Activated CD8-positive, alpha-beta T cell treated with anti-CD3 and anti-CD28 coated beads for 36 hours (primary cell): Measurements from ENCODE around the gene LINC01488. TPM values are rescaled to one million over a fixed set of nuclear protein-coding genes. Genes with fewer than 3 reads are reported as not detected.

ENCODE experiments used
- ATAC-seq: fragments of 200-7000 bp; cut with Tn5 transposase; one replicate; pipeline ENCODE4 v1.10.0; 2021; ENCODE audit warnings: mild to moderate bottlenecking, moderate library complexity
- CTCF ChIA-PET: fragments of 350-600 bp; sonication (Branson Sonifier 250); formaldehyde crosslinking; loops from one replicate; lab custom pipeline; 2021; ENCODE audit warnings: antibody characterized with exemption; lab: Charles Lee
- POLR2A ChIA-PET: fragments of 350-600 bp; sonication (Branson Sonifier 250); formaldehyde crosslinking; loops from one replicate; lab custom pipeline; 2021; ENCODE audit warnings: antibody characterized with exemption; lab: Charles Lee
- DNase-seq: peaks from one replicate; pipeline ENCODE4 v3.0.0-alpha.2; 2020
- H3K27ac Mint-ChIP-seq: one replicate; pipeline ENCODE4 v1.8.0; 2021; ENCODE audit warnings: mild to moderate bottlenecking, mixed read lengths
- H3K27me3 Mint-ChIP-seq: one replicate; pipeline ENCODE4 v1.8.0; 2021; ENCODE audit warnings: mixed read lengths
- H3K36me3 Mint-ChIP-seq: one replicate; pipeline ENCODE4 v1.8.0; 2021; ENCODE audit warnings: low read depth, mixed read lengths
- H3K4me1 Mint-ChIP-seq: one replicate; pipeline ENCODE4 v1.8.0; 2021; ENCODE audit warnings: low read depth, mixed read lengths
- H3K4me3 Mint-ChIP-seq: one replicate; pipeline ENCODE4 v1.8.0; 2021; ENCODE audit warnings: mild to moderate bottlenecking, moderate library complexity, mixed read lengths
- H3K9me3 Mint-ChIP-seq: one replicate; pipeline ENCODE4 v1.8.0; 2021; ENCODE audit warnings: mixed read lengths
- intact Hi-C: fragments of 100-400 bp; cut with micrococcal nuclease; formaldehyde crosslinking; loops from one replicate; pipeline ENCODE4 v1.10.0; 2022
- total RNA-seq, 2 experiments: library from RNA; stranded (reverse); gene quantifications; one replicate each; pipeline ENCODE4 v1.2.3, GENCODE V29; 2021
- TF ChIP-seq, protein P1 (sequence below): fragments of 200-600 bp; IDR thresholded peaks from one replicate; pipeline ENCODE4 v1.8.0; 2022; ENCODE audit warnings: antibody characterized with exemption, mild to moderate bottlenecking

LINC01488 gene
- total RNA-seq, 2 experiments from 2014 or later, result not detected

DNA sequence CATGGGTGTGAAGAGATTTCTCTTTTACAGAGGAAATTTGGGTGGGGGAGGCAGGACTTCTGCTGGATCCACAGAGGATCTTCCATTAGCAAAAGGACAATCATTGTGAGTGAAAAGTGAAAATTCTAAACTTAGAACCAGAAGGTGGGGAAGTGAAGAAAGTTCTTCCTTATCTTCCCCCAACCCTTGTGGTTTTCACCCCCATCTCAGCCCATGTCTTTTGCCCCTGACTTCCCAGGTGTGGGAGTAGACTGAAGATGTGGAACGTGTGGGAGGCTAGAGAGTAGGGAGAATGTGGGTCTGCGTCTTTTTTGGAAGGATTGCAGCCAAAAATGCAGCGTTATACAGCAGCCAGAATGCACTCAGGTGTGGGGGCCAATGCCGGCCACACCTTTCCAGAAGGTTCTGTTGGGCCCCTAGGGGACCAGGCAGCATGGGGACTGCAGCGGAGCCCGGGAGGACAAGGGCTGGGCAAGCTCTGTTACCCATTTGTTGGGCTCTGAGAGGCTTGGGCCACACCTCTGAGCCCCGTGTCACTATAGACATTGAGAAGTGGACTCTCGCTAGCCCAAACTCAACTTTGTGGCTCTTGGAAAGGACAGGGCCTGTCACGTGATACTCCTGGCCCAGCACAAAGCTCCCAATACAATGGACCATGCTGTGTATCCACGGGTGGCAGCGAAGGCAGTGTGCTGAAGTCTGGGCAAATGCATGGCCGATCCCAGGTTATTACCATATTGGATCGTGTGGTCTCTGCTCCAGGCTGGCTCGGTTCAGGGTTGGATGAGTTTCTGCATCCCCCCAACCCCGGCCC lies 32.8 kb upstream of the LINC01488 start:
- ChIA-PET CTCF (no interaction called here), POLR2A (no interaction called here)
- DNase-seq (no peak), ATAC-seq (no peak)
- intact Hi-C loops, result loop anchor here (10.0 kb wide), 1 partner anchor 154 kb away; the partner anchor contains the start of gene MYEOV
- Mint-ChIP-seq H3K36me3 (no peaks in the 10 kb centered on the region), H3K27ac (no peak overlapping the region), H3K4me3 (no peak overlapping the region), H3K9me3 (peaks cover 1% of the 10 kb centered on the region), H3K4me1 (peaks cover 10% of the 10 kb centered on the region), H3K27me3 (peaks cover 22% of the 10 kb centered on the region)
- TF ChIP-seq, protein P1, sequence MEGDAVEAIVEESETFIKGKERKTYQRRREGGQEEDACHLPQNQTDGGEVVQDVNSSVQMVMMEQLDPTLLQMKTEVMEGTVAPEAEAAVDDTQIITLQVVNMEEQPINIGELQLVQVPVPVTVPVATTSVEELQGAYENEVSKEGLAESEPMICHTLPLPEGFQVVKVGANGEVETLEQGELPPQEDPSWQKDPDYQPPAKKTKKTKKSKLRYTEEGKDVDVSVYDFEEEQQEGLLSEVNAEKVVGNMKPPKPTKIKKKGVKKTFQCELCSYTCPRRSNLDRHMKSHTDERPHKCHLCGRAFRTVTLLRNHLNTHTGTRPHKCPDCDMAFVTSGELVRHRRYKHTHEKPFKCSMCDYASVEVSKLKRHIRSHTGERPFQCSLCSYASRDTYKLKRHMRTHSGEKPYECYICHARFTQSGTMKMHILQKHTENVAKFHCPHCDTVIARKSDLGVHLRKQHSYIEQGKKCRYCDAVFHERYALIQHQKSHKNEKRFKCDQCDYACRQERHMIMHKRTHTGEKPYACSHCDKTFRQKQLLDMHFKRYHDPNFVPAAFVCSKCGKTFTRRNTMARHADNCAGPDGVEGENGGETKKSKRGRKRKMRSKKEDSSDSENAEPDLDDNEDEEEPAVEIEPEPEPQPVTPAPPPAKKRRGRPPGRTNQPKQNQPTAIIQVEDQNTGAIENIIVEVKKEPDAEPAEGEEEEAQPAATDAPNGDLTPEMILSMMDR, result no peak

DNA sequence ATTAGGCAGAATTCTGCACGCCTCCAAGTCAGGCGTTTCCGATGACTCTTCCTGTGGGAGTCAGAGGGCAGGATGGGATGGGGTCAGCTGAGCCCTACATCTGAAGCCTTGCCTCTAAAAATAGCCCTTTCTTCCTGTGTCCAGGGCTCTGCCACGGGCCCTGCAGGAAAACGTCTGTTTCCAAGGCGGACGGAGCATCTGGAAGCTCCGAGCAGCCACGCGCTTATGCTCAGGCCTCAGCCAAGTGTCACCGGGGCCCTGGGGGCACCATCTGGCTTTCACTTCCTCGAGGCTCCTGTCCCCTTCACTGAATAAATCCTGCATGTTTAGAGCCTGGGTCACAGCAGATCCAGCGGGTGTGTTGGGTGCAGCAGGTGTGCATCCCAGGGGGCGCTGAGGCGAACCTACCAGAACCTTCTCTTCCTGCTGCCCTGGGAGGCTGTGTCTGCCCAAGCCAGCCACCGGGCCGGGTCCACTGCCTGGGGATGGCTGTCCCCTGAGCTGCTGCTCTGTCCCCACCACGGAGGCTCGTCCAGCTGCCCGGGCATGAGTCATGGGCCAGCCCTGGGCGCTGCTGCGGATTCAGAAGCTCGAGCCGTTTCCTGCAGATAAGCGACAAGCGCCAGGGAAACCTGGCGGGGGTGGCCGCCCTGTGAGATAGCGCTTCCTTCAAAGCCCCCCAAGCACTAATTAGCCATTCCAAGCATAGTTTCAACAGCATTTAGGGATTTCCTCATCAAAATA lies 32.0 kb upstream of the LINC01488 start:
- ChIA-PET CTCF (no interaction called here), POLR2A (no interaction called here)
- peaks cover 1% of the 10 kb centered on the region for H3K9me3 Mint-ChIP-seq
- intact Hi-C loops, result loop anchor here (10.0 kb wide), 1 partner anchor 155 kb away; the partner anchor contains the start of gene MYEOV
- H3K27me3 Mint-ChIP-seq, result peaks cover 19% of the 10 kb centered on the region
- DNase-seq (no peak), ATAC-seq (no peak)
- no peak overlapping the region for H3K4me3 Mint-ChIP-seq
- TF ChIP-seq, protein P1, result no peak
- H3K36me3 Mint-ChIP-seq, result no peaks in the 10 kb centered on the region
- no peak overlapping the region for H3K27ac Mint-ChIP-seq
- H3K4me1 Mint-ChIP-seq, result peaks cover 2% of the 10 kb centered on the region

DNA sequence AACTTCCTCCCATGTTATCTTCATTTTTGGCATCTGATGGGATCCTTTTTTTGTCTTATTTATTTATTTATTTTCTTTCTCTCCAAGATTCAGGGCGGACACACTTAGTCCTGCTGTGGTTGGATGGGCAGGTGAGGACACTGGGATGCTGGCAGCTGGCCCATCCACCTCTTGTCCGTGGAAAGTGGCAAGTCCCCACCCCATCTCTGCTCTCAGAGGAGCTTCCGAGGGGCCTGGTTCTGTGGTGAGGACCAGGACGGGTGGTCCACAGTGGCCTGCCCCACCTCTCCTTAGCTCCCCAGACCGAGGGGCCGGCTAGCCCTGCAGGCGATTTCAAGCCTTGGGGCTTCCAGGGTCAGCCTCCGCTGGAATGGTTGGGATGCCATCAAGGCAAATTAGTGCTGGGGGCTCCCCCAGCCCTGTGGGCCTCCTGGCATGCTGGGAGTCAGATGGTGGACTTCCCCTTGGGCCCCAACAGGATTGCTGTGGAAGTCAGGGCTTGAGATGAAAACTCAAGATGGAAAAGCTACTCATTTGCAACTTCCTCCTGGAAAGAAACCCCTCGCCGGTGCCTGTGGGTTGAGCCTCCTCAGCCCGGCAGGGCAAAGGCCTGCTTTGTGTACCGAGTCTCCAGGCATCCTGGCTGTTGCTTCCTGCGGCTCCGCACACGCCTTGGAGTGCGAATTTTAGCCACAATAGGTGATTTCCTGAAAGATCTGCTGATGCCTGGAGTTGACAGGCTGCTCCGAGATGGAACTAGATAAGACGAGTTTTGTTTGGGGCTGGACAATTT lies 31.2 kb upstream of the LINC01488 start:
- POLR2A ChIA-PET, result interaction anchor here (1.1 kb wide), 1 partner anchor 18 kb away, joined by 3 read pairs; no protein-coding TSS in a partner anchor
- TF ChIP-seq, protein P1, result no peak
- Mint-ChIP-seq H3K4me1 (peaks cover 2% of the 10 kb centered on the region), H3K4me3 (no peak overlapping the region), H3K9me3 (peaks cover 1% of the 10 kb centered on the region), H3K27ac (no peak overlapping the region), H3K36me3 (no peaks in the 10 kb centered on the region), H3K27me3 (peaks cover 19% of the 10 kb centered on the region)
- CTCF ChIA-PET, result no interaction called here
- no peak for DNase-seq
- intact Hi-C loops, result no loop called here
- no peak for ATAC-seq

DNA sequence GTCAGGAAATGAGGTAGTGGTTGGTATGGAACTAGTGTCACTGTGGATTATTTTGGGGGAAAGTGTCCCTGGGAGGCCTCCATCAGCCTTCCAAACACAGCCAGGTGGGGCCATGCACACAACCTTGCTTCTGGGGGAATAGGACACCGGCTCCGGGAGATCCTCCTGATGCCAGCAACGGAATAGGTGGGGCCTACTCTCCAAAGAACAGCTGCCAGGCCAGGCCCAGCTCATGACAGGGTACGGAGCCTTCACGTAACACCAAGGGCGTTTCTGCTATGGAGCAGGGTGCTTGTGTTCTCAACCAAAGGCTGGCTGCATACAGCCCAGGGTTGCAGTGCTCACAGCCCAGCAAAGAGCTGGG lies 30.6 kb upstream of the LINC01488 start:
- intact Hi-C loops, result no loop called here
- TF ChIP-seq, protein P1, result no peak

More for the DNA sequence above, 30.6 kb upstream of the LINC01488 start:
- H3K4me3 Mint-ChIP-seq, result no peak overlapping the region
- CTCF ChIA-PET, result no interaction called here
- H3K9me3 Mint-ChIP-seq, result peaks cover 1% of the 10 kb centered on the region
- DNase-seq (no peak), ATAC-seq (no peak)
- POLR2A ChIA-PET, result interaction anchor here (1.1 kb wide), 1 partner anchor 18 kb away, joined by 3 read pairs; no protein-coding TSS in a partner anchor
- peaks cover 19% of the 10 kb centered on the region for H3K27me3 Mint-ChIP-seq
- H3K27ac Mint-ChIP-seq, result no peak overlapping the region
- H3K36me3 Mint-ChIP-seq, result no peaks in the 10 kb centered on the region
- H3K4me1 Mint-ChIP-seq, result peaks cover 2% of the 10 kb centered on the region
